Activated T-cell treated with anti-CD3 and anti-CD28 coated beads, Interleukin-2, amount 50 U/mL, for 72 hours (primary cell): ENCODE data around the gene DDB1. TPM values are rescaled to one million over a fixed set of nuclear protein-coding genes. Genes with fewer than 3 reads are reported as not detected.

Experiments
- ATAC-seq, 2 donors: fragments of 150-1000 bp; cut with Tn5 transposase; replicated peaks in 1 of 2; 2 replicates each; pipeline ENCODE4 v1.10.0; 2021; ENCODE audit warnings: moderate library complexity in 2 of 2, mild to moderate bottlenecking in 1 of 2
- DNase-seq, 2 donors: peaks; one replicate each; pipeline ENCODE4 v3.0.0; 2021 to 2022; ENCODE audit warnings: mixed read lengths in 1 of 2
- H3K27ac Mint-ChIP-seq: one replicate; pipeline ENCODE4 v1.8.0; 2022; ENCODE audit warnings: mild to moderate bottlenecking, moderate library complexity, mixed read lengths
- H3K27me3 Mint-ChIP-seq: one replicate; pipeline ENCODE4 v1.8.0; 2022; ENCODE audit warnings: low read depth, mixed read lengths
- H3K36me3 Mint-ChIP-seq, 2 donors: one replicate each; pipeline ENCODE4 v1.8.0; 2022; ENCODE audit warnings: mixed read lengths in 2 of 2, mild to moderate bottlenecking in 1 of 2; ENCODE audit not compliant: insufficient read depth in 2 of 2
- H3K4me1 Mint-ChIP-seq: one replicate; pipeline ENCODE4 v1.8.0; 2022; ENCODE audit warnings: low read depth, mixed read lengths
- H3K4me3 Mint-ChIP-seq, 2 donors: one replicate each; pipeline ENCODE4 v1.8.0; 2022; ENCODE audit warnings: mild to moderate bottlenecking in 2 of 2, mixed read lengths in 2 of 2, moderate library complexity in 2 of 2
- H3K9me3 Mint-ChIP-seq, 2 donors: one replicate each; pipeline ENCODE4 v1.8.0; 2022; ENCODE audit warnings: mixed read lengths in 2 of 2
- total RNA-seq, 2 donors: library from RNA; stranded (reverse); gene quantifications; one replicate each; pipeline ENCODE4 v1.2.3, GENCODE V29; 2022

DDB1 gene
- total RNA-seq, 2 donors from 2014 or later: 168 to 176 TPM

- no peak within 1 kb of the TSS for H3K27ac Mint-ChIP-seq
- no peaks in the 10 kb centered on the region for H3K9me3 Mint-ChIP-seq
- ATAC-seq (peak; percentile 89), DNase-seq (peak; percentile 85 to 86)
- peaks cover 9 to 13% of the 10 kb centered on the region in 2 donors for H3K36me3 Mint-ChIP-seq
- H3K4me1 Mint-ChIP-seq: peaks cover 39% of the 10 kb centered on the region
- H3K27me3 Mint-ChIP-seq: peaks cover 9% of the 10 kb centered on the region
- H3K4me3 Mint-ChIP-seq: peak within 1 kb of the TSS; percentile 88 to 90
These were observed 37.9 kb downstream of the DDB1 start, which contains the start of gene VWCE for GRCh38 chr11:61294717-61295595. TSS of gene VWCE (minus strand) at chr11:61295316. CDS start at chr11:61295037, 279 bp downstream.

- peak overlapping the region; percentile 30 for H3K27ac Mint-ChIP-seq
- peaks cover 9% of the 10 kb centered on the region for H3K27me3 Mint-ChIP-seq
These were observed 38.8 kb downstream of the DDB1 start for GRCh38 chr11:61293867-61294716.

GRCh38 chr11:61292356-61292755, 40.5 kb downstream of the DDB1 start:
- Mint-ChIP-seq H3K36me3 (peaks cover 2 to 7% of the 10 kb centered on the region in 2 donors), H3K27me3 (peaks cover 9% of the 10 kb centered on the region), H3K4me1 (peaks cover 25% of the 10 kb centered on the region), H3K9me3 (no peaks in the 10 kb centered on the region), H3K27ac (no peak overlapping the region), H3K4me3 (peak overlapping the region; percentile 22 to 90)
- DNase-seq (no peak), ATAC-seq (no peak)

More at GRCh38 chr11:61293867-61294716, 38.8 kb downstream of the DDB1 start:
- Mint-ChIP-seq H3K4me1 (peaks cover 38% of the 10 kb centered on the region), H3K9me3 (no peaks in the 10 kb centered on the region), H3K4me3 (peak overlapping the region; percentile 88 to 90), H3K36me3 (peaks cover 9 to 13% of the 10 kb centered on the region in 2 donors)
- peak; percentile 62 to 63 for ATAC-seq
- DNase-seq: peak; percentile 54 to 56

DNA sequence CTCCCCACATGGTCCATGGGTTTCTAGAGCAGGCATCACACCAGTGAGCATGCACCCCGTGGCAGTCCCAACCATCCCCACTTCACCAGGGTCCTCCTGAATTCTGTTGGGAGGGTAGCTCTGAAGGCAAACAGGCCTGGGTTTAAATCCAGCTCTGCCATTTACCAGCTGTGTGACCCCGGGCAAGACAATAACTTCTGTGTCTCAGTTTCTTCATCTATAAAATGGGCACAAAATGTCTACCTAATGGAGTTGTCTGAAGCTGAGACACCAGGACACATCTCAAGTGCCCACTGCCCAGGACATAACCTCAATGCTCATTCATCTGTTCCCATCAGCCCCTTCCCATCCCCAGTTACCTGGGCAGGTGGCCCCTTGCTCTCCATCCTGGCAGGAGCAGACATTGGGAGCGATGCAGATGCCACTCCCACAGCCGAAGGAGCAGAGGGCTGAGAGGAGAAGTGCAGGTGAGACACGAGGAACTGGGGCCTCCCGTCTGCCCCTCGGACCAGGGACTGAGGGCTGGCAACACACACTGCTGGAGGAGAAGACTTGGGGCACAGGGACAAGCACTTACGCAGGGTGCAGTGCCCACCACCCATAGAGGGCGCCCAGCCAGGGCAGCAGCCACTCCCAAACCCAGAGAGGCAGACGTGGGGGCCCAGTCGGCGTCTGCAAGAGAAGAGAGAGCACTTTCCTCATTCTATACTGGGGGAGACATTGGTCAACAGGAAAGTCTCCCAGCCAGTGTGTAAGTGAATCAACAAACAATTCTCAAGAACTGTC, 41.8 kb downstream of the DDB1 start:
- peak in 1 of 2 donors; percentile 26 for DNase-seq
- H3K4me3 Mint-ChIP-seq: no peak overlapping the region
- no peaks in the 10 kb centered on the region for H3K9me3 Mint-ChIP-seq
- H3K27ac Mint-ChIP-seq: no peak overlapping the region
- ATAC-seq: no peak
- peaks cover 0 to 3% of the 10 kb centered on the region in 2 donors for H3K36me3 Mint-ChIP-seq
- peaks cover 20% of the 10 kb centered on the region for H3K4me1 Mint-ChIP-seq
- H3K27me3 Mint-ChIP-seq: peaks cover 9% of the 10 kb centered on the region

DNA sequence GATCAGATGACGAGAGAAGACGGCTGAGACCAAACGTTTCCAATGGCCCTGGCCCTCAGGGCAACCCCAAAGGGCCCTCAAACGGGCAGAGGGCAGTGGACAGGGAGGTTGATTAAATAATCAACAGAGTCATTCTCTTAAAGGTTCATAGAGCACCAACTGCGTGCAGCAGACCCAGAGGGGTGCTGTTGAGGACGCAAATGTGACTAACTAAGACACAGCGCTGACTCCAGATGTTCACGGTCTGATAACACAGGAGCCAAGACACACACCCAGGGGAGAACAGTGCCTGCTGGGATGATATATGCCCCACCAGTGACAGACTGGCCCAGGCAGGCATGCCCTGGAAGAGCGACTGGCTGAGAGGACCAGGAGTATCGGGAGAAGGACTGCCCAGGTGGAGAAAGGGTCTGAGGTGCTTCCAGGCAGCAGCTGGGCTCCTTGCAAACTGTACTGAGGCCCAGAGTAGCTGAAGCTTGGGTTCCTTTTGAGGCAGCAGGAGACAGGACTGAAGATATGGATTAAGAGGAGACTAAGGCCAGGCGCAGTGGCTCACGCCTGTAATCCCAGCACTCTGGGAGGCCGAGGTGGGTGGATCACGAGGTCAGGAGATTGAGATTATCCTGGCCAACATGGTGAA, 45.4 kb downstream of the DDB1 start:
- H3K9me3 Mint-ChIP-seq: peaks cover 0 to 3% of the 10 kb centered on the region in 2 donors
- H3K27me3 Mint-ChIP-seq: peaks cover 7% of the 10 kb centered on the region
- peaks cover 0 to 13% of the 10 kb centered on the region in 2 donors for H3K36me3 Mint-ChIP-seq
- no peak for DNase-seq
- no peak overlapping the region for H3K27ac Mint-ChIP-seq
- H3K4me1 Mint-ChIP-seq: peaks cover 8% of the 10 kb centered on the region
- no peak for ATAC-seq
- no peak overlapping the region for H3K4me3 Mint-ChIP-seq

GRCh38 chr11:61283613-61284012, 49.3 kb downstream of the DDB1 start:
- H3K36me3 Mint-ChIP-seq: peaks cover 0 to 13% of the 10 kb centered on the region in 2 donors
- peaks cover 5% of the 10 kb centered on the region for H3K4me1 Mint-ChIP-seq
- no peak for DNase-seq
- peaks cover 0 to 3% of the 10 kb centered on the region in 2 donors for H3K9me3 Mint-ChIP-seq
- no peak overlapping the region for H3K4me3 Mint-ChIP-seq
- no peak overlapping the region for H3K27ac Mint-ChIP-seq
- ATAC-seq: no peak
- H3K27me3 Mint-ChIP-seq: no peaks in the 10 kb centered on the region

- ATAC-seq (peak; percentile 54 to 60), DNase-seq (peak; percentile 29 to 35)
- no peak overlapping the region for H3K4me3 Mint-ChIP-seq
- no peaks in the 10 kb centered on the region for H3K27me3 Mint-ChIP-seq
- H3K27ac Mint-ChIP-seq: no peak overlapping the region
- H3K36me3 Mint-ChIP-seq: peaks cover 0 to 10% of the 10 kb centered on the region in 2 donors
- no peaks in the 10 kb centered on the region for H3K4me1 Mint-ChIP-seq
- peaks cover 0 to 3% of the 10 kb centered on the region in 2 donors for H3K9me3 Mint-ChIP-seq
These were observed 51.2 kb downstream of the DDB1 start for GRCh38 chr11:61281581-61282250.

DNA sequence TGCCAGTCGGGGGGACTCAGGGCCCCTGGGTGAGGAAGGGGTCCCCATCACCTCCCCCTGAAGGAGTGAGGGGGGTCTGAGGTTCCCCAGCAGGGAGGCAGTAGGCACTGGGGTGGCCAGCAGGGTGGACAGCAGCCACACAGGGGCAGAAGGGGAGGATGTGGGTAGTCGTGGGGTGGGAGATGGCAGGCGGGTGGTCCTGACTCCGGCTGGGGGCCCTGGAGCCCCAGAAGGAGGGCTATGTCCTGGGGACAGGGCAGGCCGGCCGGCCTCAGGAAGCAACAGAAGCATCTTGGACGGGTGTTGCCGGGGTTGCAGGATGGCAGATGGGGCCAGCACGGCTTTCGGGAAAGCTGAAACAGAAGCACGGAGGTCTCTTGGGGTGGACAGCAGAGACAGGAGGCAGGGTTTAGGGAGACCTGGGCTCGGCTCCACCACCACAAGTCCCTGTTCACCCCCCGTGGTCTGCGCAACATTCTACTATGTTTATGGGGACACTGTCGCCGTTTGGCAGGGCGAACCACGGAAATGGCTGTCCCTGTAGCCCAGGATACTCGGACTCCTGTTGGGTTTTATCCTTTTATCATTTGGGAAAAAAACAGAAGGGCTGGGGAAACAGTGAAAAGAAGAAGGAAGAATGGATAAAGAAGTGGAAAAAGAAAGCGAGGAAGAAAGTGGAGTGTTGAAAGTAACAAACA, 51.9 kb downstream of the DDB1 start:
- H3K9me3 Mint-ChIP-seq: peaks cover 0 to 3% of the 10 kb centered on the region in 2 donors
- H3K27ac Mint-ChIP-seq: no peak overlapping the region
- H3K4me3 Mint-ChIP-seq: no peak overlapping the region
- H3K27me3 Mint-ChIP-seq: no peaks in the 10 kb centered on the region
- DNase-seq (no peak), ATAC-seq (no peak)
- H3K36me3 Mint-ChIP-seq: peaks cover 0 to 10% of the 10 kb centered on the region in 2 donors
- no peaks in the 10 kb centered on the region for H3K4me1 Mint-ChIP-seq

DNA sequence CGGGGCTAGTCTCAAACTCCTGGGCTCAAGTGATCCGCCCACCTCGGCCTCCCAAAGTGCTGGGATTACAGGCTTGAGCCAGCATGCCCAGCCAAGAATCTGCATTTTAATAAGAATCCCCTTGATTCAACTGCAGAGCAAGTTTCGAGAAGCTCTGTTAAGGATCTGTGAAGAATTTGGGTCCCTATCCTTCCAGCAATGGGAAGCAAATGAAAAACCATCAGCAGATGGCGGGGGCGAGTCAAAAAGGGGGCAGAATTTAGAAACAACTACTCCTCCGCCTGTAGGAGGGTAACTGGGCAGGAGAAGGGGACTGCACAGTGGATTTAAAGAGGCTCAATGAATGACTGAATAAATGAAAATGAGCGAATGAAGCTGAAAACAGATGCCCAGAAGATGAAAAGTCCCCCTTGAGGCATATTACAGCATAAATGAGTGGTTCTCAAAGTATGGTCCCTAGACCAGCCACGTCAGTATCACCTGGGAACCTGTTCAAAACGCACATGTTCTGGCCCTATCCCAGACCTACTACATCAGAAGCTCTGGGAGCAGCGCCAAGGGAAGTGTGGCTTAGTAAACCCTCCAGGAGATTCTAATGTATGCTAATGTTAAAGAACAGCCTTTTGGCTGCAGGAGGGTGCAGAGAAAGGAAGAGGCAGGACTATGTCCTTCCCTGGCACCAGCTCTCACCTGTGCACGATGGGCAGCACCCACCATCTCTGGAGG, 52.8 kb downstream of the DDB1 start:
- H3K27me3 Mint-ChIP-seq: no peaks in the 10 kb centered on the region
- H3K9me3 Mint-ChIP-seq: peaks cover 0 to 3% of the 10 kb centered on the region in 2 donors
- H3K36me3 Mint-ChIP-seq: peaks cover 0 to 7% of the 10 kb centered on the region in 2 donors
- no peaks in the 10 kb centered on the region for H3K4me1 Mint-ChIP-seq
- H3K27ac Mint-ChIP-seq: no peak overlapping the region
- no peak for DNase-seq
- ATAC-seq: no peak
- no peak overlapping the region for H3K4me3 Mint-ChIP-seq

GRCh38 chr11:61278001-61278470, 54.9 kb downstream of the DDB1 start:
- Mint-ChIP-seq H3K4me3 (no peak overlapping the region), H3K27me3 (no peaks in the 10 kb centered on the region), H3K9me3 (no peaks in the 10 kb centered on the region), H3K27ac (no peak overlapping the region), H3K4me1 (no peaks in the 10 kb centered on the region), H3K36me3 (no peaks in the 10 kb centered on the region)
- no peak for DNase-seq
- no peak for ATAC-seq
